ENCODE results near the gene NSUN7. TPM values are rescaled to one million over a fixed set of nuclear protein-coding genes. Genes with fewer than 3 reads are reported as not detected.

NSUN7 gene
- total RNA-seq, 1 donor from 2014 or later = 9.9 TPM

GRCh38 chr4:40713798-40714197 lies 36.0 kb upstream of the NSUN7 start:
- no peaks in the 10 kb centered on the region for H3K36me3 ChIP-seq (ENCODE audit: control insufficient read depth, insufficient read depth, low read length)
- H3K27me3 ChIP-seq (ENCODE audit: control insufficient read depth, insufficient read depth, low read length) = no peaks in the 10 kb centered on the region
- DNase-seq (ENCODE audit: low read depth) = no peak
- TF ChIP-seq CTCF (IDR thresholded peaks at IDR 0.05; ENCODE audit: insufficient read depth, low read length, poor library complexity, severe bottlenecking) = no peak
- H3K4me3 ChIP-seq (ENCODE audit: low read depth, low read length) = no peak overlapping the region

GRCh38 chr4:40718586-40718985 lies 31.2 kb upstream of the NSUN7 start:
- TF ChIP-seq CTCF (IDR thresholded peaks at IDR 0.05; ENCODE audit: insufficient read depth, low read length, poor library complexity, severe bottlenecking) = no peak
- DNase-seq (ENCODE audit: low read depth) = no peak

GRCh38 chr4:40719008-40719623 lies 30.6 kb upstream of the NSUN7 start:
- peak; percentile 52 for DNase-seq (ENCODE audit: low read depth)
- no peaks in the 10 kb centered on the region for H3K27me3 ChIP-seq (ENCODE audit: control insufficient read depth, insufficient read depth, low read length)
- TF ChIP-seq CTCF (IDR thresholded peaks at IDR 0.05; ENCODE audit: insufficient read depth, low read length, poor library complexity, severe bottlenecking) = peak; percentile 77

More at GRCh38 chr4:40718586-40718985, 31.2 kb upstream of the NSUN7 start:
- Histone ChIP-seq H3K4me3 (ENCODE audit: low read depth, low read length) (no peak overlapping the region), H3K27me3 (ENCODE audit: control insufficient read depth, insufficient read depth, low read length) (no peaks in the 10 kb centered on the region), H3K36me3 (ENCODE audit: control insufficient read depth, insufficient read depth, low read length) (no peaks in the 10 kb centered on the region)

GRCh38 chr4:40720351-40720750 lies 29.4 kb upstream of the NSUN7 start:
- Histone ChIP-seq H3K36me3 (ENCODE audit: control insufficient read depth, insufficient read depth, low read length) (no peaks in the 10 kb centered on the region), H3K4me3 (ENCODE audit: low read depth, low read length) (no peak overlapping the region), H3K27me3 (ENCODE audit: control insufficient read depth, insufficient read depth, low read length) (no peaks in the 10 kb centered on the region)
- no peak for DNase-seq (ENCODE audit: low read depth)
- TF ChIP-seq CTCF (IDR thresholded peaks at IDR 0.05; ENCODE audit: insufficient read depth, low read length, poor library complexity, severe bottlenecking) = no peak

More at GRCh38 chr4:40719008-40719623, 30.6 kb upstream of the NSUN7 start:
- Histone ChIP-seq H3K4me3 (ENCODE audit: low read depth, low read length) (no peak overlapping the region), H3K36me3 (ENCODE audit: control insufficient read depth, insufficient read depth, low read length) (no peaks in the 10 kb centered on the region)

- TF ChIP-seq CTCF (IDR thresholded peaks at IDR 0.05; ENCODE audit: insufficient read depth, low read length, poor library complexity, severe bottlenecking) = no peak
- Histone ChIP-seq H3K36me3 (ENCODE audit: control insufficient read depth, insufficient read depth, low read length) (no peaks in the 10 kb centered on the region), H3K4me3 (ENCODE audit: low read depth, low read length) (no peak overlapping the region), H3K27me3 (ENCODE audit: control insufficient read depth, insufficient read depth, low read length) (no peaks in the 10 kb centered on the region)
- no peak for DNase-seq (ENCODE audit: low read depth)
These were observed 28.8 kb upstream of the NSUN7 start for GRCh38 chr4:40720916-40721315.

GRCh38 chr4:40721730-40722171 lies 28.0 kb upstream of the NSUN7 start:
- no peak for TF ChIP-seq CTCF (IDR thresholded peaks at IDR 0.05; ENCODE audit: insufficient read depth, low read length, poor library complexity, severe bottlenecking)
- Histone ChIP-seq H3K36me3 (ENCODE audit: control insufficient read depth, insufficient read depth, low read length) (no peaks in the 10 kb centered on the region), H3K4me3 (ENCODE audit: low read depth, low read length) (no peak overlapping the region), H3K27me3 (ENCODE audit: control insufficient read depth, insufficient read depth, low read length) (no peaks in the 10 kb centered on the region)
- peak; percentile 69 for DNase-seq (ENCODE audit: low read depth)
